ENCODE data around the gene EMC9.

- TF ChIP-seq CTCF (IDR thresholded peaks at IDR 0.05; ENCODE audit: insufficient read depth, low read depth, low read length) = no peak
- TF ChIP-seq EZH2 (IDR thresholded peaks at IDR 0.05; ENCODE audit: insufficient read depth, low read length) = no peak
These were observed 9.2 kb upstream of the EMC9 start for GRCh38 chr14:24150567-24150966.
